Measurements from ENCODE around the gene WIPF2. TPM values are rescaled to one million over a fixed set of nuclear protein-coding genes. Genes with fewer than 3 reads are reported as not detected.
A peak's percentile ranks its signal among the peaks of the same experiment; 100 is the strongest.

WIPF2 gene
- total RNA-seq, 2 donors from 2014 or later = 5.0 to 8.5 TPM

GRCh38 chr17:40326014-40326831 lies 107.1 kb downstream of the WIPF2 start:
- Histone ChIP-seq H3K27me3 (no peaks in the 10 kb centered on the region), H3K27ac (peak overlapping the region; percentile 96 to 98), H3K9me3 (no peaks in the 10 kb centered on the region), H3K4me1 (peaks cover 0 to 100% of the 10 kb centered on the region in 2 donors), H3K36me3 (peaks cover 5% of the 10 kb centered on the region), H3K4me3 (no peak overlapping the region)
- TF ChIP-seq, protein P1, sequence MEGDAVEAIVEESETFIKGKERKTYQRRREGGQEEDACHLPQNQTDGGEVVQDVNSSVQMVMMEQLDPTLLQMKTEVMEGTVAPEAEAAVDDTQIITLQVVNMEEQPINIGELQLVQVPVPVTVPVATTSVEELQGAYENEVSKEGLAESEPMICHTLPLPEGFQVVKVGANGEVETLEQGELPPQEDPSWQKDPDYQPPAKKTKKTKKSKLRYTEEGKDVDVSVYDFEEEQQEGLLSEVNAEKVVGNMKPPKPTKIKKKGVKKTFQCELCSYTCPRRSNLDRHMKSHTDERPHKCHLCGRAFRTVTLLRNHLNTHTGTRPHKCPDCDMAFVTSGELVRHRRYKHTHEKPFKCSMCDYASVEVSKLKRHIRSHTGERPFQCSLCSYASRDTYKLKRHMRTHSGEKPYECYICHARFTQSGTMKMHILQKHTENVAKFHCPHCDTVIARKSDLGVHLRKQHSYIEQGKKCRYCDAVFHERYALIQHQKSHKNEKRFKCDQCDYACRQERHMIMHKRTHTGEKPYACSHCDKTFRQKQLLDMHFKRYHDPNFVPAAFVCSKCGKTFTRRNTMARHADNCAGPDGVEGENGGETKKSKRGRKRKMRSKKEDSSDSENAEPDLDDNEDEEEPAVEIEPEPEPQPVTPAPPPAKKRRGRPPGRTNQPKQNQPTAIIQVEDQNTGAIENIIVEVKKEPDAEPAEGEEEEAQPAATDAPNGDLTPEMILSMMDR (IDR thresholded peaks at IDR 0.05) = no peak
- DNase-seq (ENCODE audit: low spot score) = no peak

- H3K27ac ChIP-seq = peak overlapping the region; percentile 96 to 98
- TF ChIP-seq, protein P1 (IDR thresholded peaks at IDR 0.05) = no peak
- peaks cover 7% of the 10 kb centered on the region for H3K36me3 ChIP-seq
- peaks cover 0 to 100% of the 10 kb centered on the region in 2 donors for H3K4me1 ChIP-seq
- no peak for DNase-seq (ENCODE audit: low spot score)
- H3K4me3 ChIP-seq = no peak overlapping the region
- no peaks in the 10 kb centered on the region for H3K9me3 ChIP-seq
- no peaks in the 10 kb centered on the region for H3K27me3 ChIP-seq
Measured at GRCh38 chr17:40326832-40327199, 107.7 kb downstream of the WIPF2 start.

DNA sequence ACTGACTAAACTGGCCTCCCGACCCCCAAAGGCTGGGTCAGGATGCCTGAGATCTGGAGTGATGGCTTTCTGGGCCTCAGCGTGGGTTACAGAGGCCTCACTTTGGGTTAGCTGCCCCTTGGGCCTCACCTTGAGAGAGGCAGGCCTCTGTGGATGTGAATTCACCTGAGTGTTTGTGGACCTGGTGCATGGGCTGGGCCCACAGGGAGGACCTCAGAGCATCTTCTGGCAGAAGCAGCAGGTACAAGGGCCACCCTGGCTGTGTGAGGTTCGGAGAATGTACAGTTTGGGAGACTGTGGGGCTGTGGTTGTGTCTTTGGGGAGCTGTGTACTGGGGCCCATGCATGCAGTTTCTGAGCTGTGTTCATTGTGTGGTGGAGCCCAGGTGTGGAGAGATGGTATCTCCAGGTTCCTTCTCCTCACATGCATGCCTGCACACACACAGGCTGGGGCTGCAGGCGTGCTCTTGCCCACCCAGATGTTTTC lies 108.2 kb downstream of the WIPF2 start:
- no peaks in the 10 kb centered on the region for H3K9me3 ChIP-seq
- H3K27me3 ChIP-seq = no peaks in the 10 kb centered on the region

DNA sequence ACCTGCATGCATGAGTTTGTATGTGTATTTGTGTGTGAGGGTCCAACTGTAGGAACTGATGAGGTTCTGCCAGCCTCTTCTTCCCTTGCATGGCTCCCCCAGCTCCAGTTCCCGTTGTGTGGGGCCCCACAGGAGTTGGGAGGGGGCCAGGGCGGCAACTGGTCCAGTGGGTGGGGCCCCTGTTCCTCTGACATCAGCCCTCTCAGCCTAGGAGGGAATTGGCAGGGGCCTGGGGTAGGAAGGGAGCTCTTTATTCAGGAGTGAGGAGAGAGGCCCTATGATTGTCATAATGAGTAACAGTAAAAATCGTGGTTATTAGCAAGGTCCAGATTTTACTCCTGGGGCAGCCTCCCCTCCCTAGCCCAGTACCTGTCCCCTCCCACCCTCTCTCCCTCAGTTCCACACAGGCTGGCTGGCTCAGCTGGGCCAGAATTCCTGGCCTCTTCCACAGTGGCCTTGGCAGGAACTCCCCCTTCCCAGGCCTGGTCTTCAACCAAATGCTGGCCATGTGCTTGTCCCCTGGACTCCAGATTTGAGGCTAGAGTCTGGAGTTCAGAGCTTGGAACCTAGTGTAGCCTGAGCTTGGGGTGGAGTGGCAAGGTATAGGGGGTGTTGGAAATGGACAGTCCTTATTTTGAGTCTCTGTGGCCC lies 108.8 kb downstream of the WIPF2 start:
- Histone ChIP-seq H3K9me3 (no peaks in the 10 kb centered on the region), H3K27me3 (no peaks in the 10 kb centered on the region), H3K4me1 (peaks cover 0 to 100% of the 10 kb centered on the region in 2 donors), H3K27ac (peak overlapping the region; percentile 96 to 98), H3K36me3 (peaks cover 7% of the 10 kb centered on the region), H3K4me3 (no peak overlapping the region)
- TF ChIP-seq, protein P1 (IDR thresholded peaks at IDR 0.05) = no peak
- DNase-seq (ENCODE audit: low spot score) = no peak

More for the DNA sequence above, 108.2 kb downstream of the WIPF2 start:
- TF ChIP-seq, protein P1 (IDR thresholded peaks at IDR 0.05) = no peak
- Histone ChIP-seq H3K36me3 (peaks cover 7% of the 10 kb centered on the region), H3K4me3 (no peak overlapping the region), H3K27ac (peak overlapping the region; percentile 96 to 98), H3K4me1 (peaks cover 0 to 100% of the 10 kb centered on the region in 2 donors)
- DNase-seq (ENCODE audit: low spot score) = no peak

- TF ChIP-seq, protein P1 (IDR thresholded peaks at IDR 0.05) = no peak
- Histone ChIP-seq H3K27ac (peak overlapping the region; percentile 96 to 98), H3K36me3 (peaks cover 7% of the 10 kb centered on the region), H3K9me3 (no peaks in the 10 kb centered on the region), H3K4me1 (peaks cover 0 to 100% of the 10 kb centered on the region in 2 donors), H3K27me3 (no peaks in the 10 kb centered on the region), H3K4me3 (no peak overlapping the region)
- DNase-seq (ENCODE audit: low spot score) = no peak
Measured at GRCh38 chr17:40328386-40328766, 109.3 kb downstream of the WIPF2 start.
